DOHH2 (cell line): Measurements from ENCODE around the gene MED12L.

Experiments
- H3F3A ChIP-seq: fragments of 200-600 bp; sonication (generic), shearing (Covaris generic); 2 replicates; pipeline ENCODE4 v1.6.0; 2016; ENCODE audit warnings: antibody characterized with exemption, mild to moderate bottlenecking; ENCODE audit not compliant: control insufficient read depth, insufficient read depth
- H3K27ac ChIP-seq: fragments of 200-600 bp; sonication (generic); 2 replicates; pipeline ENCODE4 v1.5.1; 2014; ENCODE audit warnings: low read depth, mild to moderate bottlenecking, low read length, moderate library complexity
- H3K27me3 ChIP-seq: fragments of 200-600 bp; sonication (generic); 2 replicates; pipeline ENCODE4 v1.6.1; 2014; ENCODE audit warnings: mild to moderate bottlenecking, low read length, mixed read lengths; ENCODE audit not compliant: control insufficient read depth
- H3K36me3 ChIP-seq: fragments of 200-600 bp; sonication (generic); 2 replicates; pipeline ENCODE4 v1.6.1; 2014; ENCODE audit warnings: mild to moderate bottlenecking, low read length, moderate library complexity, mixed read lengths; ENCODE audit not compliant: control insufficient read depth
- H3K4me1 ChIP-seq: fragments of 200-600 bp; sonication (generic); 2 replicates; pipeline ENCODE4 v1.6.1; 2014; ENCODE audit warnings: mild to moderate bottlenecking, low read length, mixed read lengths; ENCODE audit not compliant: control insufficient read depth
- H3K4me2 ChIP-seq: fragments of 200-600 bp; sonication (generic); 2 replicates; pipeline ENCODE4 v1.6.0; 2014; ENCODE audit warnings: mild to moderate bottlenecking, low read length, moderate library complexity
- H3K4me3 ChIP-seq: fragments of 200-600 bp; sonication (generic); 2 replicates; pipeline ENCODE4 v1.5.1; 2014; ENCODE audit warnings: mild to moderate bottlenecking, low read length, mixed read lengths
- H3K79me2 ChIP-seq: fragments of 200-600 bp; sonication (generic); 2 replicates; pipeline ENCODE4 v1.6.1; 2014; ENCODE audit warnings: mild to moderate bottlenecking, low read length, mixed read lengths; ENCODE audit not compliant: control insufficient read depth
- H3K9me2 ChIP-seq: fragments of 200-600 bp; sonication (generic); replicated peaks from 2 replicates; pipeline ENCODE4 v1.6.1; 2014; ENCODE audit warnings: mild to moderate bottlenecking, low read length, mixed read lengths; ENCODE audit not compliant: control insufficient read depth
- H3K9me3 ChIP-seq: fragments of 200-600 bp; sonication (generic); 2 replicates; pipeline ENCODE4 v1.6.1; 2014; ENCODE audit warnings: antibody characterized with exemption, low read length, mixed read lengths; ENCODE audit not compliant: control insufficient read depth, insufficient read depth
- H4K20me1 ChIP-seq: fragments of 200-600 bp; sonication (generic); 2 replicates; pipeline ENCODE4 v1.6.0; 2014; ENCODE audit warnings: low read depth, mild to moderate bottlenecking, antibody characterized with exemption, low read length, moderate library complexity; ENCODE audit not compliant: control insufficient read depth, insufficient read depth
- CTCF ChIP-seq: fragments of 200-600 bp; sonication (generic); IDR thresholded peaks from one replicate; pipeline ENCODE4 v1.5.1; 2014; ENCODE audit warnings: antibody characterized with exemption, mild to moderate bottlenecking, low read depth, low read length; ENCODE audit not compliant: poor library complexity, severe bottlenecking
- EZH2phosphoT487 ChIP-seq: fragments of 200-600 bp; sonication (generic); IDR thresholded peaks from 2 replicates; pipeline ENCODE4 v1.6.1; 2017; ENCODE audit warnings: borderline replicate concordance, mild to moderate bottlenecking, antibody characterized with exemption, low read length, moderate library complexity, mixed read lengths

MED12L gene

GRCh38 chr3:151191095-151191494 is 105.6 kb downstream of the MED12L start:
- H3K36me3 ChIP-seq, result no peaks in the 10 kb centered on the region
- no peaks in the 10 kb centered on the region for H4K20me1 ChIP-seq
- no peak overlapping the region for H3K4me3 ChIP-seq
- H3K27ac ChIP-seq, result no peak overlapping the region
- H3K79me2 ChIP-seq, result no peaks in the 10 kb centered on the region
- no peaks in the 10 kb centered on the region for H3K9me3 ChIP-seq
- no peaks in the 10 kb centered on the region for H3K4me1 ChIP-seq
- no peaks in the 10 kb centered on the region for H3F3A ChIP-seq
- no peaks in the 10 kb centered on the region for H3K9me2 ChIP-seq
- TF ChIP-seq EZH2phosphoT487, result no peak
- no peak for TF ChIP-seq CTCF
- H3K4me2 ChIP-seq, result no peak overlapping the region
- no peaks in the 10 kb centered on the region for H3K27me3 ChIP-seq

- Histone ChIP-seq H3K4me2 (no peak overlapping the region), H3K27me3 (no peaks in the 10 kb centered on the region), H3K4me3 (no peak overlapping the region), H3K27ac (no peak overlapping the region), H4K20me1 (no peaks in the 10 kb centered on the region), H3K9me3 (no peaks in the 10 kb centered on the region), H3K4me1 (no peaks in the 10 kb centered on the region), H3K36me3 (no peaks in the 10 kb centered on the region), H3K79me2 (no peaks in the 10 kb centered on the region), H3F3A (no peaks in the 10 kb centered on the region), H3K9me2 (no peaks in the 10 kb centered on the region)
- TF ChIP-seq CTCF (no peak), EZH2phosphoT487 (no peak)
Measured at GRCh38 chr3:151192545-151192944, 107.1 kb downstream of the MED12L start.

DNA sequence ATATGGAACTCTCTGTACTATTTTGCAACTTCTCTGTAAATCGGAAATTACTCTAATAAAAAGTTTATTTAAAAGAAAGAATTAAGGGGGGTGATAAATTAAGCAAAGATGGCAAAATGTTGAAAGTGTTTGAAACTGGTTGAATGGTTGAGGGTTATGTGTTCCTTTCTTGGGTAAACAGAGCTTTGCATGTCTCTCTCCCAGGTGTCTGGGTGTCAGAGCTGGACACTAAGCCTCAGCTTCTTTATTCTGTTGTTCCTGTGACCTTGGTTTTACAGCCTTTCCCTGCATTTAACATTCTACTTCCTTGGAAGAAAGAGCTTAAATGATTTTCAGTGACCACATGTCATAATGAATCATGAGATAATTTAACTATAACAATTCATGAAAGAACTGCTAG is 110.4 kb downstream of the MED12L start:
- no peak overlapping the region for H3K4me2 ChIP-seq
- no peaks in the 10 kb centered on the region for H3K9me2 ChIP-seq
- H3K36me3 ChIP-seq, result no peaks in the 10 kb centered on the region
- no peak for TF ChIP-seq EZH2phosphoT487
- no peak for TF ChIP-seq CTCF
- no peaks in the 10 kb centered on the region for H3K9me3 ChIP-seq
- H3K79me2 ChIP-seq, result no peaks in the 10 kb centered on the region
- H3F3A ChIP-seq, result no peaks in the 10 kb centered on the region
- no peak overlapping the region for H3K4me3 ChIP-seq
- no peaks in the 10 kb centered on the region for H4K20me1 ChIP-seq
- no peak overlapping the region for H3K27ac ChIP-seq
- H3K4me1 ChIP-seq, result no peaks in the 10 kb centered on the region
- H3K27me3 ChIP-seq, result no peaks in the 10 kb centered on the region

GRCh38 chr3:151196434-151196833 is 111.0 kb downstream of the MED12L start:
- Histone ChIP-seq H3K4me3 (no peak overlapping the region), H3F3A (no peaks in the 10 kb centered on the region), H3K9me2 (no peaks in the 10 kb centered on the region), H3K27me3 (no peaks in the 10 kb centered on the region), H3K27ac (no peak overlapping the region), H3K9me3 (no peaks in the 10 kb centered on the region), H3K79me2 (no peaks in the 10 kb centered on the region), H3K4me2 (no peak overlapping the region), H4K20me1 (no peaks in the 10 kb centered on the region), H3K4me1 (no peaks in the 10 kb centered on the region), H3K36me3 (no peaks in the 10 kb centered on the region)
- TF ChIP-seq CTCF, result no peak
- no peak for TF ChIP-seq EZH2phosphoT487
